SK-N-MC (cell line): ENCODE results near the gene BHLHE23.
"Not testable (repeated sequence)": the region's sequence is repeated elsewhere in the genome, so short reads cannot be mapped to it uniquely, and the experiment has no call there.

Experiments used
- DNase-seq: peaks from one replicate; pipeline ENCODE4 v3.0.0-alpha.2; 2011; ENCODE audit warnings: low read depth, low spot score
- H3K27ac ChIP-seq: fragments of 200-600 bp; sonication (generic); 2 replicates; pipeline ENCODE4 v1.5.1; 2016; ENCODE audit warnings: mixed run types
- H3K36me3 ChIP-seq: fragments of 200-600 bp; sonication (generic); 2 replicates; pipeline ENCODE4 v1.6.1; 2017; ENCODE audit warnings: antibody characterized with exemption, low read length, mixed read lengths; ENCODE audit not compliant: insufficient read depth
- H3K4me3 ChIP-seq: fragments of 200-600 bp; sonication (generic); 2 replicates; pipeline ENCODE4 v1.5.1; 2016
- H3K9ac ChIP-seq: fragments of 200-600 bp; sonication (generic); 2 replicates; pipeline ENCODE4 v1.8.0; 2017; ENCODE audit warnings: mixed run types, mixed read lengths; ENCODE audit not compliant: insufficient read length
- H3K9me3 ChIP-seq: fragments of 200-600 bp; sonication (generic); 2 replicates; pipeline ENCODE4 v1.6.1; 2017; ENCODE audit warnings: low read depth, mild to moderate bottlenecking, antibody characterized with exemption, low read length, moderate library complexity, mixed read lengths
- EZH2 ChIP-seq: fragments of 200-600 bp; sonication (generic); IDR thresholded peaks from one replicate; pipeline ENCODE4 v1.6.1; 2017; ENCODE audit warnings: antibody characterized with exemption
- FOXP2 ChIP-seq: optimal IDR thresholded peaks from 2 replicates; pipeline ENCODE3; 2011; ENCODE audit warnings: mild to moderate bottlenecking, moderate library complexity; ENCODE audit not compliant: insufficient read depth; ENCODE audit errors: extremely low read length, control extremely low read depth
- POLR2AphosphoS5 ChIP-seq: IDR thresholded peaks from 2 replicates; pipeline ENCODE4 v1.6.1; 2012; ENCODE audit warnings: mild to moderate bottlenecking, low read depth, low read length, borderline replicate concordance

BHLHE23 gene

DNA sequence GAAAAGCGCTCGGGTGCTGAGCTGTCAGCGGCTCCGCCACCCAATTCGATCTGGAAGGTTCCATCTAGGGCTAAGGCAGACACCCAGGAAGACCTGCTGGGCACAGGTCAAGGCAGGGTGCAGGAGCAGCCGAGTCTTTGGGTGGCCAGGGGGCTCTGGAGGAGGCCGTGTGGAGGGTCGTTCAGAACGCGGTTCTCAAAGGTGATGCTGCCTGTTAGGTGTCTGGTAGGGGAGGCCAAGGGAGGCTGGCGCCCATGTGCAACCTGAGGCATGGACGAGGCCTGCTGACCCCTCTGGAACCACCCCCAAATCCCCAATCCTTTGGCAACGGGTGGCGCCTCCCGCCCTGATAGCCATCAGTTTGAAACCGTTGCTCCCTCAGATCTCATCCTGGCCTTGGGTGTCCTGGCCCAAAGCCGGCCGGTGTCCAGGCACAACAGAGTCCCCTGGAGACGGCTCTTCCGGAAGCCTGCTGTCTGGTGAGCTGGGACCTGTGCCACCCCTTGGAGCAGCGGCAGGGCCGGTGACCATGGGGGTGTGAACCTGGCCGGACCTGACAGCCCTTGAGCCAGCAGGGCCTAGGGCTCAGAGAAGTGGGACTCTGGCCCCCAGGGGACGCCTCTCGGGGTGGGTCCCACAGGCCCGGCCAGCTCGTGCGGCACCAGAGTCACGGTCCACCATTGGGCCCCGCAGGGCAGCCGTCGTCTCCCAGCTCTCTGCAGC is 43.7 kb downstream of the BHLHE23 start:
- Histone ChIP-seq H3K9ac (no peak overlapping the region), H3K4me3 (no peak overlapping the region), H3K36me3 (no peaks in the 10 kb centered on the region), H3K27ac (no peak overlapping the region), H3K9me3 (no peaks in the 10 kb centered on the region)
- TF ChIP-seq EZH2 (no peak), POLR2AphosphoS5 (no peak), FOXP2 (no peak)
- no peak for DNase-seq

DNA sequence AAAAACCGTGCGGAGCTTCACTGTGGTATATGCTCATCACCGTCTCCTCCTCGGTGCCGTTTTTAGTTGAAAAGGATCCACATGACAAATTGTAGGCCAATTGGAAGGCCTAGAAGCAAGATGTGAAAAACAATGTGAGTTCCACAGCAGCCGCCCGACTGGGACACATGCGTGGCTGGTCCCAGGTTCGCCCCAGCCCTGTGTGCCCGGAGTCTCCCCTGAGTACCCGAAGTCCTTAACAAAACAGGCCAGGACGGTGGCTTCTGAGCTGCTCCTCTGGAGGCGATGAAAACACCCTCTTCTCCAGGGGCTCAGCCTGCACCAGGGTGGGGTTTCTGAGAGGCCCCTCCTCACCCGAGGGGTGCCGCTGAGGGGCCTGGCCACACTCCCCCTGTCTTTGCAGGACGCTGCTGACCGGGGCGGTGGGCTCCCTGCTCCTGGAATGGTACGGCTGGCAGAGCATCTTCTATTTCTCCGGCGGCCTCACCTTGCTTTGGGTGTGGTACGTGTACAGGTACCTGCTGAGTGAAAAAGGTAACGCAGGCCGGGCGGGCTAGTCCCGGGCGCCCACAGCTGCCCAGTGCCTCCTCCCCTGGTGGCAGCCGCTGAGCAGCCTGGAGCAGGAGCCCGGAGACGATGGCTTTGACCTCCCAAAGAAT is 44.4 kb downstream of the BHLHE23 start:
- no peak overlapping the region for H3K27ac ChIP-seq
- H3K9me3 ChIP-seq = no peaks in the 10 kb centered on the region
- no peak for DNase-seq
- H3K9ac ChIP-seq = no peak overlapping the region
- no peaks in the 10 kb centered on the region for H3K36me3 ChIP-seq
- no peak overlapping the region for H3K4me3 ChIP-seq
- TF ChIP-seq POLR2AphosphoS5 (no peak), FOXP2 (no peak), EZH2 (no peak)

DNA sequence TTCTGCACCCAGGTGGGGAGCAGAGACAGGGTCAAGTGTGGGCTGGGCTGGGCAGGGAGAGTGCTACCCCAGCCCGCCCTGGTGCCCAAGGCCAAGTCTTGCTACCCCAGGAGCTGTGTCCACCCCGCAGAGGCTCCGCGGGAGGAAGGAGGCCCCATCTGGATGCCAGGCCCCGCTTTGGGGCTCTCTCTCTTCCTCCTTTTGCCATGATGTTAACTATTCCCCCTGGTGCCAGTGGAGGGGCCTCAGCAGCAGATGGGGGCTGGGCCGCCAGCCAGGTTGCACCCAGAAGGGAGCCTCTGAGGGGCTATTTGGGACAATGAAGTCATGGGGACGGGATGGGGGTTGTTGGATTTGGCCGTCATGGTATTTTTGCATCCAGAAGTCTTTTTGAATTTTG is 45.0 kb downstream of the BHLHE23 start:
- Histone ChIP-seq H3K9me3 (no peaks in the 10 kb centered on the region), H3K9ac (no peak overlapping the region), H3K36me3 (no peaks in the 10 kb centered on the region), H3K27ac (no peak overlapping the region), H3K4me3 (no peak overlapping the region)
- no peak for DNase-seq
- TF ChIP-seq POLR2AphosphoS5 (no peak), EZH2 (no peak), FOXP2 (no peak)

DNA sequence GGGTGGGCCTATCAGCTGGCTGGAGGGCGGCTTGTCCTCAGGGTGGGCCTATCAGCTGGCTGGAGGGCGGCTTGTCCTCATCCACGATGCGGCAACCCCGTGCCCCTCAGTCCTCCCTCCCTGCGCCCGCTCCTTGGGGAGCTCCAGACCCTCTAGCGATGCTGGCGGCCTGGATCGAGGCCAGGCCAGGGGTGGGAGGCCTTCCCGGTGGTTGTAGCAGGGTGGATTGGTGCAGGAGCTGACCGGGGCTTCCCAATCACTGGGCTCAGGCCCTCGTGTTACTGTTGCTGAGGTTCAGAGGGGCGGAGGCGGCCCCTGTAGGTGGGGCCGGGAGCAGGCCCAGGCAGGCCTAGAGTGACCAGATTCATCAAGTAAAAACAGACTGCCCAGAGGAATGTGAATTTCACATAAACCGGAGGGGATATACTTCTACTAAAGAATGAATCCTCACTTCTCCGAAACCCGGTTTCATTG is 45.4 kb downstream of the BHLHE23 start:
- H3K36me3 ChIP-seq = no peaks in the 10 kb centered on the region
- H3K9ac ChIP-seq = no peak overlapping the region
- no peak overlapping the region for H3K27ac ChIP-seq
- TF ChIP-seq POLR2AphosphoS5 = no peak
- no peak for TF ChIP-seq EZH2
- TF ChIP-seq FOXP2 = no peak
- H3K9me3 ChIP-seq = no peaks in the 10 kb centered on the region
- DNase-seq = no peak
- no peak overlapping the region for H3K4me3 ChIP-seq

DNA sequence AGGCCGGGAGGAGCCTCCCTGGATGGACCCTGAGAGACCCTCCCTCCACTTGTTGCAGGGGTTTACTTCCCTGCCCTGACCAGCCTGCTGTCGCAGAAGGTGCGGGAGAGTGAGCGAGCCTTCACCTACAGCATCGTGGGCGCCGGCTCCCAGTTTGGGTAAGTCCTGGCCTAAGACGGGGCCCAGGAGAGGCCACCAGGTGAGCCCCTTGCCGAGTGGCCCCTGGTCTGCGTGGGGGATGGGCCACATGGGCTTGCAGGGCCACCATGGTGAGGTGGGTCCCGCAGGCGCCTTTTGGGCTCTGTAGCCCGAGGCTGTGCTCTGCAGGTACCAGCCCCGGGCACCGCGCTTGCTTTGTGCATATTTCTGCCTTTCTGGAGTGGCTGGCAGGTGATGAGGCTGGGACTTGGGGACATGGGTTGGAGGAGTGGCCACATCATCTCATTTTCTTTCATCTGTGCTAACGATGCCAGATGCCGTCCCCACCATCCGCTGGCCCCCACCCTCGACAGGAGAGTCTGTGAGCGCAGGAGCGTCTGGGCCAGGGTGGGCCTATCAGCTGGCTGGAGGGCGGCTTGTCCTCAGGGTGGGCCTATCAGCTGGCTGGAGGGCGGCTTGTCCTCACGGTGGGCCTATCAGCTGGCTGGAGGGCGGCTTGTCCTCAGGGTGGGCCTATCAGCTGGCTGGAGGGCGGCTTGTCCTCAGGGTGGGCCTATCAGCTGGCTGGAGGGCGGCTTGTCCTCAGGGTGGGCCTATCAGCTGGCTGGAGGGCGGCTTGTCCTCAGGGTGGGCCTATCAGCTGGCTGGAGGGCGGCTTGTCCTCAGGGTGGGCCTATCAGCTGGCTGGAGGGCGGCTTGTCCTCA is 46.1 kb downstream of the BHLHE23 start:
- not testable (repeated sequence) for DNase-seq, H3K36me3 ChIP-seq, H3K27ac ChIP-seq, H3K4me3 ChIP-seq, H3K9ac ChIP-seq, H3K9me3 ChIP-seq

DNA sequence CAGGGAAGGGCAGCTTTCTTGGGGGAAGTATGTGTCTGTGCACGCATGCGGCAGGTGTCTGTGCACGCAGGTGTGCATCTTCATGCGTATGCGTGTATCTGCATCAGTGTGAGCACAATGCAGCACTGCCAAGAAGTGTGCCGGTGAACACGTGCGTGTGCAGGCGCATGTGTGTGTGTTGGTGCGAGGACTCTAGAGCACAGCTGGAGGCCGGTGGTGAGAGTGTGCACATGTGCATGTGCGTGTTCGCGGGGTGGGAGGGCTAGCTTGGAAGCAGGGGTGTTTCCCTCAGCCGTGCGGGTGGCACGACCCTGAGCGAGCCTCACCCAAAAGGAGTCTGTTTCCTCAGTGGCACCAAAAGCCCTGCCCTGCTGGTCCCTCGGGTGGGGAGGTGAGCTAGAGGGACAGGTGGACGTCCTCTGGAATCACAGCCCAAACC is 46.7 kb downstream of the BHLHE23 start:
- TF ChIP-seq EZH2 (no peak), FOXP2 (no peak), POLR2AphosphoS5 (no peak)
- H3K36me3 ChIP-seq = no peaks in the 10 kb centered on the region

DNA sequence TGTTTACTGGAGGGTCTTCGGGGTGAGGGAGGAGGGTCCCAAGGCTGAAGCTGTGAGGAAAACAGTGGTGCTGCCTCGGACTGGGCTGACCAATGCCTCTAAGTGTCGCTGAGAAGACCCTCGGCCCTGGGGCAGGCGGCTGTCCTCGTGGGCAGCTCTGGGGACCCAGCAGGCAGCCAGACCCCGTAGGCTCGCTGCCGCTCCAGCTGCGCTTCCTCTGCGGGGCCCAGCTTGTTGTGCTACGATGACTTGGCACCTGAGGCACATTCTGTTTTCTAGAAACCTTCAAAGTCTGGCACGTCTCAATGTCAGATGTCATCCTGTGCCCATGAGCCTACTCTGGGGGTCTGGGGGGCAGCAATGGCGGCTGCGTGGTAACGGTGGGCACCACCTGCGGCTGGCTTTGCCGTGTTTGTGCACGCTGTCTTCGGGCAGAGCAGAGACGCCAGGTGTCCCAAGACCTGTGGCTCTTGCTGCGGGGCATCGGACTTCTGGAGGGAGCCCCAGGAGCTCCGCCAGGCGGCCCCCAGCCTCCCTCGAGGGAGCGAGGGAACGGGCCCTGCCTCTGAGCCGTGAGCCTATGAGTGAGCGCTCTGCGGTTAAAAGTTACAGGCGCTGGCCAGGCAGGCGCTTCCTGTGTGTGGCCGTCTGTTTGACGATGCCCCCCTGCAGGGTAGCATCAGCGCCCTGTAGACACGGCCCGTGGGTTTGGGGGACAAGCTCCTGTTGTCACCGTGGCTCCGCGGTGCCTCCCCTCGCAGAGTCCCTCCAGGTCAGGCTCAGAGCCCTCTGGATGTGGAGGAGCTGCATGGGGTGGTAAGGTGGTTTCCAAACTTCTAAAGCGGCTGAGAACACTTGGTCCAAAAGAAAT is 47.4 kb downstream of the BHLHE23 start:
- Histone ChIP-seq H3K4me3 (no peak overlapping the region), H3K27ac (no peak overlapping the region), H3K9ac (no peak overlapping the region), H3K9me3 (no peaks in the 10 kb centered on the region), H3K36me3 (no peaks in the 10 kb centered on the region)
- TF ChIP-seq EZH2 = no peak
- no peak for TF ChIP-seq POLR2AphosphoS5
- TF ChIP-seq FOXP2 = no peak
- DNase-seq = no peak

More for the DNA sequence above, 46.7 kb downstream of the BHLHE23 start:
- Histone ChIP-seq H3K4me3 (no peak overlapping the region), H3K9ac (no peak overlapping the region), H3K9me3 (no peaks in the 10 kb centered on the region), H3K27ac (no peak overlapping the region)
- no peak for DNase-seq

DNA sequence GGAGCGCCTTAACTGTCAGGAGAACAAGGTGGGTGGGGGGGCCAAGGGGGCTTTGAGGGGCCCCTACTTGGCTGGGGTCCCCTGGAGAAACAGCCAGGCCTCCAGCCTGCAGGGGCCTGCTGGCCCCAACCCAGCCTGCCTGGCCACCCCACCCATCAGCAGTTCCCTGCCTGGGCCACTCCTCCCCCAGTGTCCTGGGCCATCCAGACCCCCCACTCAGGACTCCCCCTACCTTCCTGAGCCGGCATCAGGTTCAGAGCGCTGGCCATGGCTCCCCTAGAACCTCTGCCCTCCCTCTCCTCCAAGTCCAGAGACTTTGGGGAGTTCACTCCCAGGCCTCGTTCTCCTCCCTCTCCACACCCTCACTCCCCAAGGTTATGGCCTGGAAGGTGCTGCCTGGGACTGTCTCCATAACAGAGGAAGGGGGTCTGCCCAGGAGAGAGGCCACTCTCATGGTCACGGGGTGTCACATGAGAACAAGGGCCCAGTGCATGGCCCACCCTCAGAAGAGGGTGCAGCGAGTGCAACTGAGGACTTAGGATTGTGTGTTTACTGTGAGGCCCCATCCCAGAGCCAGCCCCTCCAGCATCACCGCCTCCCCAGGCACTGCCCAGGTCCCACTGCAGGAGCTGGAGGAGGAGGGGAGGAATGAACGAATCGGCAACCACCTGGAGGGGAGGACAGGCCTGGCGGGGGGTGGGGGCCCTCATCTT is 48.2 kb downstream of the BHLHE23 start:
- DNase-seq = no peak
- Histone ChIP-seq H3K4me3 (no peak overlapping the region), H3K27ac (no peak overlapping the region), H3K9me3 (no peaks in the 10 kb centered on the region), H3K36me3 (no peaks in the 10 kb centered on the region), H3K9ac (no peak overlapping the region)
- TF ChIP-seq FOXP2 = no peak
- TF ChIP-seq EZH2 = no peak
- TF ChIP-seq POLR2AphosphoS5 = no peak
